ENCODE data around the gene NR0B2. TPM values are rescaled to one million over a fixed set of nuclear protein-coding genes. Genes with fewer than 3 reads are reported as not detected.
A peak's percentile ranks its signal among the peaks of the same experiment; 100 is the strongest.

The NR0B2 gene
- total and polyA plus RNA-seq, 10 of the 15 experiments (the other 5 are each of a cell fraction or from before 2014, with no cell fraction given) = not detected

- RAD21 ChIA-PET (ENCODE audit: unreplicated experiment) = no interaction called here
- Histone ChIP-seq H3K9me3 (replicated peaks; ENCODE audit: control insufficient read depth, insufficient read depth, low read length) (no peaks in the 10 kb centered on the region), H4K20me1 (ENCODE audit: control insufficient read depth, insufficient read depth) (no peaks in the 10 kb centered on the region), H2AFZ (ENCODE audit: control insufficient read depth, low read depth, low read length) (peak within 1 kb of the TSS; percentile 58), H3K27ac (ENCODE audit: control insufficient read depth, insufficient read depth) (peak within 1 kb of the TSS; percentile 99), H3K36me3 (ENCODE audit: control insufficient read depth in 2 of 2, insufficient read depth in 2 of 2, low read length in 1 of 2) (no peaks in the 10 kb centered on the region), H3K4me1 (ENCODE audit: control insufficient read depth, insufficient read depth, low read length) (peaks cover 16% of the 10 kb centered on the region), H3K27me3 (replicated peaks in 1 of 2; ENCODE audit: control insufficient read depth in 2 of 2, insufficient read depth in 2 of 2, low read length in 1 of 2) (no peaks in the 10 kb centered on the region), H3K79me2 (ENCODE audit: control insufficient read depth, insufficient read depth, low read length) (no peaks in the 10 kb centered on the region; the same call in 1 of the 2 replicates), H3K4me3 (peak within 1 kb of the TSS; percentile 93), H3K9ac (ENCODE audit: control insufficient read depth, insufficient read depth, low read length) (peak within 1 kb of the TSS; percentile 99; the same call in 1 of the 2 replicates), H3K4me2 (ENCODE audit: control insufficient read depth, insufficient read depth) (peak within 1 kb of the TSS; percentile 99)
- in situ Hi-C loops (cut with MboI) = no loop called here
- 91% methylated on average over 36 of the region's 37 CpGs for WGBS (ENCODE audit: insufficient coverage, insufficient replicate concordance, low lambda C conversion rate, missing lambda C conversion rate)
- intact Hi-C loops (cut with micrococcal nuclease; ENCODE audit: unreplicated experiment) = no loop called here
- TF ChIP-seq EGR1 (IDR thresholded peaks at IDR 0.05; ENCODE audit: borderline replicate concordance in 1 of 2, low read depth in 2 of 2, low read length in 2 of 2) = 0 out of 3 replicates have a peak, but pooled peaks of 1 of the 2 experiments have one; percentile 7
- no peak for TF ChIP-seq RCOR1 (conservative IDR thresholded peaks at IDR 0.05; ENCODE audit: low read depth, low read length)
- TF ChIP-seq CREB1 (IDR thresholded peaks at IDR 0.05; ENCODE audit: low read depth) = no peak
- no peak for TF ChIP-seq BCL11A (IDR thresholded peaks at IDR 0.05; ENCODE audit: low read depth, low read length)
- TF ChIP-seq, protein P1, sequence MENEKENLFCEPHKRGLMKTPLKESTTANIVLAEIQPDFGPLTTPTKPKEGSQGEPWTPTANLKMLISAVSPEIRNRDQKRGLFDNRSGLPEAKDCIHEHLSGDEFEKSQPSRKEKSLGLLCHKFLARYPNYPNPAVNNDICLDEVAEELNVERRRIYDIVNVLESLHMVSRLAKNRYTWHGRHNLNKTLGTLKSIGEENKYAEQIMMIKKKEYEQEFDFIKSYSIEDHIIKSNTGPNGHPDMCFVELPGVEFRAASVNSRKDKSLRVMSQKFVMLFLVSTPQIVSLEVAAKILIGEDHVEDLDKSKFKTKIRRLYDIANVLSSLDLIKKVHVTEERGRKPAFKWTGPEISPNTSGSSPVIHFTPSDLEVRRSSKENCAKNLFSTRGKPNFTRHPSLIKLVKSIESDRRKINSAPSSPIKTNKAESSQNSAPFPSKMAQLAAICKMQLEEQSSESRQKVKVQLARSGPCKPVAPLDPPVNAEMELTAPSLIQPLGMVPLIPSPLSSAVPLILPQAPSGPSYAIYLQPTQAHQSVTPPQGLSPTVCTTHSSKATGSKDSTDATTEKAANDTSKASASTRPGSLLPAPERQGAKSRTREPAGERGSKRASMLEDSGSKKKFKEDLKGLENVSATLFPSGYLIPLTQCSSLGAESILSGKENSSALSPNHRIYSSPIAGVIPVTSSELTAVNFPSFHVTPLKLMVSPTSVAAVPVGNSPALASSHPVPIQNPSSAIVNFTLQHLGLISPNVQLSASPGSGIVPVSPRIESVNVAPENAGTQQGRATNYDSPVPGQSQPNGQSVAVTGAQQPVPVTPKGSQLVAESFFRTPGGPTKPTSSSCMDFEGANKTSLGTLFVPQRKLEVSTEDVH (IDR thresholded peaks at IDR 0.05; ENCODE audit: low read depth, partially characterized antibody) = no peak
- no peak for TF ChIP-seq WRNIP1 (IDR thresholded peaks at IDR 0.05; ENCODE audit: borderline replicate concordance, low read depth, low read length)
- TF ChIP-seq KAT2A (conservative IDR thresholded peaks at IDR 0.05; ENCODE audit: control insufficient read depth, low read depth, low read length) = no peak
- TF ChIP-seq YY1 (IDR thresholded peaks at IDR 0.05; ENCODE audit: low read depth, low read length) = 0 out of 2 replicates have a peak, but pooled peaks have one; percentile 20
- TF ChIP-seq, protein P2, sequence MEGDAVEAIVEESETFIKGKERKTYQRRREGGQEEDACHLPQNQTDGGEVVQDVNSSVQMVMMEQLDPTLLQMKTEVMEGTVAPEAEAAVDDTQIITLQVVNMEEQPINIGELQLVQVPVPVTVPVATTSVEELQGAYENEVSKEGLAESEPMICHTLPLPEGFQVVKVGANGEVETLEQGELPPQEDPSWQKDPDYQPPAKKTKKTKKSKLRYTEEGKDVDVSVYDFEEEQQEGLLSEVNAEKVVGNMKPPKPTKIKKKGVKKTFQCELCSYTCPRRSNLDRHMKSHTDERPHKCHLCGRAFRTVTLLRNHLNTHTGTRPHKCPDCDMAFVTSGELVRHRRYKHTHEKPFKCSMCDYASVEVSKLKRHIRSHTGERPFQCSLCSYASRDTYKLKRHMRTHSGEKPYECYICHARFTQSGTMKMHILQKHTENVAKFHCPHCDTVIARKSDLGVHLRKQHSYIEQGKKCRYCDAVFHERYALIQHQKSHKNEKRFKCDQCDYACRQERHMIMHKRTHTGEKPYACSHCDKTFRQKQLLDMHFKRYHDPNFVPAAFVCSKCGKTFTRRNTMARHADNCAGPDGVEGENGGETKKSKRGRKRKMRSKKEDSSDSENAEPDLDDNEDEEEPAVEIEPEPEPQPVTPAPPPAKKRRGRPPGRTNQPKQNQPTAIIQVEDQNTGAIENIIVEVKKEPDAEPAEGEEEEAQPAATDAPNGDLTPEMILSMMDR (IDR thresholded peaks at IDR 0.05 in 2 of 3, conservative IDR thresholded peaks at IDR 0.05 in 1 of 3; ENCODE audit: control insufficient read depth in 2 of 3, extremely low read depth in 1 of 3, insufficient read depth in 1 of 3, low read depth in 3 of 3, low read length in 3 of 3) = peak; percentile 37 to 80 (median 60)
- TF ChIP-seq SMC3 (IDR thresholded peaks at IDR 0.05; ENCODE audit: borderline replicate concordance, low read length) = peak; percentile 29; the same call in 1 of the 2 replicates
- TF ChIP-seq SRF (IDR thresholded peaks at IDR 0.05; ENCODE audit: low read depth in 2 of 2, low read length in 2 of 2) = no peak
- no peak for TF ChIP-seq ZBED1 (IDR thresholded peaks at IDR 0.05; ENCODE audit: borderline replicate concordance)
- no peak for TF ChIP-seq CEBPB (IDR thresholded peaks at IDR 0.05; ENCODE audit: borderline replicate concordance in 1 of 2, low read depth in 2 of 2, low read length in 2 of 2)
- TF ChIP-seq SIN3A (IDR thresholded peaks at IDR 0.05; ENCODE audit: low read depth, low read length) = no peak
- TF ChIP-seq NR2C1 (IDR thresholded peaks at IDR 0.05) = no peak
- ATAC-seq (peak; percentile 4; the same call in 1 of the 3 replicates), FAIRE-seq (no peak), DNase-seq (ENCODE audit: low read depth, low spot score) (no peak)
- CTCF ChIA-PET = interaction anchor here (0.8 to 1.6 kb wide), 10 partner anchors 11 to 261 kb away, joined by 3 to 5 read pairs (median 3); no protein-coding TSS in a partner anchor
- BruUV-seq (replicated peaks) = no TSS peak
- POLR2A ChIA-PET = no interaction called here
- SMC1A ChIA-PET (ENCODE audit: uncharacterized antibody, unreplicated experiment) = interaction anchor here (2.3 kb wide), 1 partner anchor 25 kb away, joined by 7 read pairs; no protein-coding TSS in a partner anchor
Measured at GRCh38 chr1:26862781-26863684, 50.7 kb downstream of the NR0B2 start, which contains the start of gene SFN. TSS of gene SFN (plus strand) at chr1:26863149. CDS start at chr1:26863213, 64 bp downstream.
